ENCODE measurements around the gene SYP. TPM values are rescaled to one million over a fixed set of nuclear protein-coding genes. Genes with fewer than 3 reads are reported as not detected.

SYP gene
- total and polyA plus RNA-seq, 9 of the 15 experiments (the other 6 are each of a cell fraction or from before 2014, with no cell fraction given) = 0.48 to 5.1 (median 2.6) TPM

DNA sequence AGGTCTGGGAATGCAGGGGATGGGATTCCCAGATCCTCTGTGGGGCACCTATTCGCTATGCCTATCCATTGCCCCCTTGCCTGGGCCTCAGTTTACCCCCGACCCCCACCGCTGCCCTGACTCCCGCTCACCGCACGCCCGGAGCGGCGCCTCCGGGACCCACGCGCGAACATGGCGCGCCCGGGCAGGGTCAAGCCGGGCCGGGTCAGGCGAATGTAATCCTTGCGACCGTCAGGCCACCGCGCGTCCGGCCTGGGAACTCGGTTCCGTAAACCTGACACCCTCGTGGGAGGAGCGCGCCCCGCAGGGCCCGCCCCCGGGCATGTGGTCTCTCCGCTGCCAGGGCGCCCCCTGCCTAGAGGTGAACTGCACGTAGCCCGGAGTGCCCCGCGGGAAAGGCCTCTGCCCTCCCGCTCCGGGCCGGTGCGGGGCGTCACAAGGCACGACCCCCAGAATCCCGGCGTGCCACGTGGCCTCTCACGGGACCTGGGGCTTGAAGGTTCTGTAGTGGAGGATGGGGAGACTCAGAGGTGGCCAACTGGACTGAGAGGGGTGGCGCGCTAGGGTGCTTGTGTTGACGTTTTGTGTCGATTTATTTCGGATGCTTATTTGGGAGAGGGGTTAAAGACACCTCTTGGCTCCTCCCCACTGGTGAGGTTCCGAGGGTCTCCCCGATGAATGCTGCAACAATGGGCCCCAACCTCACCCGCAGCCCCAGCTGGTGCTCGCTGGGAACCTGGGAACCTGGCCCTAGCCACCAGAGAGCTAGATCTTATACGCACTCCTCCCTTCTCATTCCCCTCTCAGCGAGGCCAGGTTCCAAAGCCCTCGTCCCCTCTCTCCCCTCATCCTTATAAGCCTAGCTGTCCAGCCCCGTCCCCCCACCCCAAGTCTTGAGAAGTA lies 13.6 kb downstream of the SYP start, which contains the start of gene PRICKLE3 (continued):
- TF ChIP-seq FOXK2 (conservative IDR thresholded peaks at IDR 0.05 in 1 of 2, IDR thresholded peaks at IDR 0.05 in 1 of 2; ENCODE audit: low read depth in 2 of 2) (peak; percentile 15 to 48; a peak in 1 of 4 replicates), CXXC5 (CRISPR knock-in tag; IDR thresholded peaks at IDR 0.05) (peak; percentile 86), ZNF3 (CRISPR knock-in tag; IDR thresholded peaks at IDR 0.05) (no peak), CCNT2 (IDR thresholded peaks at IDR 0.05; ENCODE audit: borderline replicate concordance, extremely low read depth, insufficient read length, low read depth, low read length) (peak; percentile 88), TCF3 (CRISPR knock-in tag; IDR thresholded peaks at IDR 0.05) (0 out of 2 replicates have a peak, but pooled peaks have one; percentile 23), GATAD2A (IDR thresholded peaks at IDR 0.05) (peak; percentile 75; the same call in 1 of the 2 replicates), ZNF785 (CRISPR knock-in tag; IDR thresholded peaks at IDR 0.05) (no peak)
- TF ChIP-seq, protein P1, sequence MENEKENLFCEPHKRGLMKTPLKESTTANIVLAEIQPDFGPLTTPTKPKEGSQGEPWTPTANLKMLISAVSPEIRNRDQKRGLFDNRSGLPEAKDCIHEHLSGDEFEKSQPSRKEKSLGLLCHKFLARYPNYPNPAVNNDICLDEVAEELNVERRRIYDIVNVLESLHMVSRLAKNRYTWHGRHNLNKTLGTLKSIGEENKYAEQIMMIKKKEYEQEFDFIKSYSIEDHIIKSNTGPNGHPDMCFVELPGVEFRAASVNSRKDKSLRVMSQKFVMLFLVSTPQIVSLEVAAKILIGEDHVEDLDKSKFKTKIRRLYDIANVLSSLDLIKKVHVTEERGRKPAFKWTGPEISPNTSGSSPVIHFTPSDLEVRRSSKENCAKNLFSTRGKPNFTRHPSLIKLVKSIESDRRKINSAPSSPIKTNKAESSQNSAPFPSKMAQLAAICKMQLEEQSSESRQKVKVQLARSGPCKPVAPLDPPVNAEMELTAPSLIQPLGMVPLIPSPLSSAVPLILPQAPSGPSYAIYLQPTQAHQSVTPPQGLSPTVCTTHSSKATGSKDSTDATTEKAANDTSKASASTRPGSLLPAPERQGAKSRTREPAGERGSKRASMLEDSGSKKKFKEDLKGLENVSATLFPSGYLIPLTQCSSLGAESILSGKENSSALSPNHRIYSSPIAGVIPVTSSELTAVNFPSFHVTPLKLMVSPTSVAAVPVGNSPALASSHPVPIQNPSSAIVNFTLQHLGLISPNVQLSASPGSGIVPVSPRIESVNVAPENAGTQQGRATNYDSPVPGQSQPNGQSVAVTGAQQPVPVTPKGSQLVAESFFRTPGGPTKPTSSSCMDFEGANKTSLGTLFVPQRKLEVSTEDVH (IDR thresholded peaks at IDR 0.05; ENCODE audit: low read depth, partially characterized antibody) = peak; percentile 56
- TF ChIP-seq, protein P2, sequence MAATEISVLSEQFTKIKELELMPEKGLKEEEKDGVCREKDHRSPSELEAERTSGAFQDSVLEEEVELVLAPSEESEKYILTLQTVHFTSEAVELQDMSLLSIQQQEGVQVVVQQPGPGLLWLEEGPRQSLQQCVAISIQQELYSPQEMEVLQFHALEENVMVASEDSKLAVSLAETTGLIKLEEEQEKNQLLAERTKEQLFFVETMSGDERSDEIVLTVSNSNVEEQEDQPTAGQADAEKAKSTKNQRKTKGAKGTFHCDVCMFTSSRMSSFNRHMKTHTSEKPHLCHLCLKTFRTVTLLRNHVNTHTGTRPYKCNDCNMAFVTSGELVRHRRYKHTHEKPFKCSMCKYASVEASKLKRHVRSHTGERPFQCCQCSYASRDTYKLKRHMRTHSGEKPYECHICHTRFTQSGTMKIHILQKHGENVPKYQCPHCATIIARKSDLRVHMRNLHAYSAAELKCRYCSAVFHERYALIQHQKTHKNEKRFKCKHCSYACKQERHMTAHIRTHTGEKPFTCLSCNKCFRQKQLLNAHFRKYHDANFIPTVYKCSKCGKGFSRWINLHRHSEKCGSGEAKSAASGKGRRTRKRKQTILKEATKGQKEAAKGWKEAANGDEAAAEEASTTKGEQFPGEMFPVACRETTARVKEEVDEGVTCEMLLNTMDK (IDR thresholded peaks at IDR 0.05; ENCODE audit: borderline replicate concordance, insufficient read depth, low read depth, low read length, poor library complexity, severe bottlenecking) = peak; percentile 82
- TF ChIP-seq, protein P3, sequence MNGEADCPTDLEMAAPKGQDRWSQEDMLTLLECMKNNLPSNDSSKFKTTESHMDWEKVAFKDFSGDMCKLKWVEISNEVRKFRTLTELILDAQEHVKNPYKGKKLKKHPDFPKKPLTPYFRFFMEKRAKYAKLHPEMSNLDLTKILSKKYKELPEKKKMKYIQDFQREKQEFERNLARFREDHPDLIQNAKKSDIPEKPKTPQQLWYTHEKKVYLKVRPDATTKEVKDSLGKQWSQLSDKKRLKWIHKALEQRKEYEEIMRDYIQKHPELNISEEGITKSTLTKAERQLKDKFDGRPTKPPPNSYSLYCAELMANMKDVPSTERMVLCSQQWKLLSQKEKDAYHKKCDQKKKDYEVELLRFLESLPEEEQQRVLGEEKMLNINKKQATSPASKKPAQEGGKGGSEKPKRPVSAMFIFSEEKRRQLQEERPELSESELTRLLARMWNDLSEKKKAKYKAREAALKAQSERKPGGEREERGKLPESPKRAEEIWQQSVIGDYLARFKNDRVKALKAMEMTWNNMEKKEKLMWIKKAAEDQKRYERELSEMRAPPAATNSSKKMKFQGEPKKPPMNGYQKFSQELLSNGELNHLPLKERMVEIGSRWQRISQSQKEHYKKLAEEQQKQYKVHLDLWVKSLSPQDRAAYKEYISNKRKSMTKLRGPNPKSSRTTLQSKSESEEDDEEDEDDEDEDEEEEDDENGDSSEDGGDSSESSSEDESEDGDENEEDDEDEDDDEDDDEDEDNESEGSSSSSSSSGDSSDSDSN (IDR thresholded peaks at IDR 0.05; ENCODE audit: borderline replicate concordance in 1 of 2, low read depth in 2 of 2, low read length in 2 of 2) = 0 out of 4 replicates have a peak, but pooled peaks of 1 of the 2 experiments have one; percentile 31
- TF ChIP-seq, protein P4, sequence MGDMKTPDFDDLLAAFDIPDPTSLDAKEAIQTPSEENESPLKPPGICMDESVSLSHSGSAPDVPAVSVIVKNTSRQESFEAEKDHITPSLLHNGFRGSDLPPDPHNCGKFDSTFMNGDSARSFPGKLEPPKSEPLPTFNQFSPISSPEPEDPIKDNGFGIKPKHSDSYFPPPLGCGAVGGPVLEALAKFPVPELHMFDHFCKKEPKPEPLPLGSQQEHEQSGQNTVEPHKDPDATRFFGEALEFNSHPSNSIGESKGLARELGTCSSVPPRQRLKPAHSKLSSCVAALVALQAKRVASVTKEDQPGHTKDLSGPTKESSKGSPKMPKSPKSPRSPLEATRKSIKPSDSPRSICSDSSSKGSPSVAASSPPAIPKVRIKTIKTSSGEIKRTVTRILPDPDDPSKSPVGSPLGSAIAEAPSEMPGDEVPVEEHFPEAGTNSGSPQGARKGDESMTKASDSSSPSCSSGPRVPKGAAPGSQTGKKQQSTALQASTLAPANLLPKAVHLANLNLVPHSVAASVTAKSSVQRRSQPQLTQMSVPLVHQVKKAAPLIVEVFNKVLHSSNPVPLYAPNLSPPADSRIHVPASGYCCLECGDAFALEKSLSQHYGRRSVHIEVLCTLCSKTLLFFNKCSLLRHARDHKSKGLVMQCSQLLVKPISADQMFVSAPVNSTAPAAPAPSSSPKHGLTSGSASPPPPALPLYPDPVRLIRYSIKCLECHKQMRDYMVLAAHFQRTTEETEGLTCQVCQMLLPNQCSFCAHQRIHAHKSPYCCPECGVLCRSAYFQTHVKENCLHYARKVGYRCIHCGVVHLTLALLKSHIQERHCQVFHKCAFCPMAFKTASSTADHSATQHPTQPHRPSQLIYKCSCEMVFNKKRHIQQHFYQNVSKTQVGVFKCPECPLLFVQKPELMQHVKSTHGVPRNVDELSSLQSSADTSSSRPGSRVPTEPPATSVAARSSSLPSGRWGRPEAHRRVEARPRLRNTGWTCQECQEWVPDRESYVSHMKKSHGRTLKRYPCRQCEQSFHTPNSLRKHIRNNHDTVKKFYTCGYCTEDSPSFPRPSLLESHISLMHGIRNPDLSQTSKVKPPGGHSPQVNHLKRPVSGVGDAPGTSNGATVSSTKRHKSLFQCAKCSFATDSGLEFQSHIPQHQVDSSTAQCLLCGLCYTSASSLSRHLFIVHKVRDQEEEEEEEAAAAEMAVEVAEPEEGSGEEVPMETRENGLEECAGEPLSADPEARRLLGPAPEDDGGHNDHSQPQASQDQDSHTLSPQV (IDR thresholded peaks at IDR 0.05) = no peak
